Measurements from ENCODE around the gene NOTO.

Gene NOTO

GRCh38 chr2:73203055-73203681 lies 794 bp downstream of the NOTO start:
- DNase-seq = peak; percentile 40

GRCh38 chr2:73205611-73206010 lies 3.2 kb downstream of the NOTO start:
- no peak for DNase-seq

- DNase-seq = no peak
Observed at GRCh38 chr2:73208258-73208657, 5.9 kb downstream of the NOTO start.

- DNase-seq = no peak
Observed at GRCh38 chr2:73210019-73210418, 7.6 kb downstream of the NOTO start.

- no peak for DNase-seq
Observed at GRCh38 chr2:73210696-73211095, 8.3 kb downstream of the NOTO start.

GRCh38 chr2:73212098-73212447 lies 9.7 kb downstream of the NOTO start:
- DNase-seq = no peak

GRCh38 chr2:73212448-73213176 lies 10.2 kb downstream of the NOTO start:
- DNase-seq = peak; percentile 89

GRCh38 chr2:73214120-73215035 lies 12.0 kb downstream of the NOTO start, which contains the start of gene SMYD5:
SMYD5 (plus strand) TSS chr2:73214245; CDS start chr2:73214267, 22 bp downstream.
- DNase-seq = peak; percentile 96

GRCh38 chr2:73215254-73215653 lies 12.9 kb downstream of the NOTO start:
- DNase-seq = no peak

GRCh38 chr2:73217160-73217559 lies 14.8 kb downstream of the NOTO start:
- no peak for DNase-seq

GRCh38 chr2:73217826-73218225 lies 15.5 kb downstream of the NOTO start:
- no peak for DNase-seq

GRCh38 chr2:73218298-73218697 lies 15.9 kb downstream of the NOTO start:
- DNase-seq = no peak

GRCh38 chr2:73223821-73224220 lies 21.4 kb downstream of the NOTO start:
- DNase-seq = no peak

- peak; percentile 23 for DNase-seq
Observed at GRCh38 chr2:73225513-73226360, 23.4 kb downstream of the NOTO start.

GRCh38 chr2:73227086-73227485 lies 24.7 kb downstream of the NOTO start:
- no peak for DNase-seq

- DNase-seq = no peak
Observed at GRCh38 chr2:73228631-73229030, 26.3 kb downstream of the NOTO start.

GRCh38 chr2:73232403-73233153 lies 30.2 kb downstream of the NOTO start:
- DNase-seq = peak; percentile 62

GRCh38 chr2:73233154-73233931 lies 31.0 kb downstream of the NOTO start, which contains the start of gene PRADC1:
PRADC1 (minus strand) TSS chr2:73233239; CDS start chr2:73233160, 79 bp downstream.
- DNase-seq = peak; percentile 100

GRCh38 chr2:73233932-73234832 lies 31.8 kb downstream of the NOTO start, which contains the start of gene CCT7:
CCT7 (plus strand) TSS chr2:73234308; CDS start chr2:73234379, 71 bp downstream.
- peak; percentile 98 for DNase-seq
